GM21526 (cell line): ENCODE measurements around the gene IL18RAP.

Experiments
- ATAC-seq: cut with Tn5 transposase; IDR thresholded peaks from one replicate; pipeline ENCODE4 v1.9.1; 2021; ENCODE audit warnings: moderate library complexity; ENCODE audit not compliant: unreplicated experiment, low FRiP score

The IL18RAP gene

GRCh38 chr2:102421890-102422759, 835 bp upstream of the IL18RAP start:
- no peak for ATAC-seq

- no peak for ATAC-seq
Observed at GRCh38 chr2:102423368-102423767, 408 bp downstream of the IL18RAP start.

- ATAC-seq: peak; percentile 89
Observed at GRCh38 chr2:102424754-102425153, 1.8 kb downstream of the IL18RAP start.

- ATAC-seq: no peak
Observed at GRCh38 chr2:102425441-102426132, 2.6 kb downstream of the IL18RAP start.

DNA sequence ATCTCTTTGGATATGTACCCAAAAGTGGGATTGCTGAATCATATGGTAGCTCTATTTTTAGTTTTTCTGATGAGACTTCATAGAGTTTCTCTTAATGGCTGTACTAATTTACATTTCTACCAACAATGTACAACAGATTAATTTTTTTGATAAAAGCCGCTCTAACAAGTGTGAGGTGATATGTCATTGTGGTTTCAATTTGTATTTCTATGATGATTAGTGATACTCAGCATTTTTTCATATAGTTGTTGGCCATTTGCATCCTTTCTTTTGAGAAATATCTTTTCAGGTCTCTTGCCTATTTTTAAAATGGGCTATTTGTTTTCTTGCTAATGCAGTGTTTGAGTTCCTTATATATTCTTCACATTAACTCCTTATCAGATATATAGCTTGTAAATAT, 4.3 kb downstream of the IL18RAP start:
- ATAC-seq: no peak

DNA sequence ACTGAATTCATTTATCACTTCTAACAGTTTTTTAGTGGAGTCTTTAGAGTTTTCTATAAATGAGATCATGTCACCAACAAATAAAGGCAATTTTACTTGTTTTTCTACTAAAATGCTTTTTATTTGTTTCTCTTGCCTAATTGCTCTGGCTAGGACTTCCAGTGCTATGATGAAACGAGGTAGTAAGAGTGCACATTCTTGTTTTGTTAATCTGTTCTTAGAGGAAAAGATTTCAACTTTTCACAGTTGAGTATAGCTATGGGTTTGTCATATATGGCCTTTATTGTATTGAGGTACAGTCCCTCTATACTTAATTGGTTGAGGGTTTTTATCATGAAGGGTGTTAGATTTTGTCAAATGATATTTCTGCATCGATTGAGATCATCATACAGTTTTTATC, 5.6 kb downstream of the IL18RAP start:
- no peak for ATAC-seq

- ATAC-seq: no peak
Observed at GRCh38 chr2:102432386-102432785, 9.4 kb downstream of the IL18RAP start.

DNA sequence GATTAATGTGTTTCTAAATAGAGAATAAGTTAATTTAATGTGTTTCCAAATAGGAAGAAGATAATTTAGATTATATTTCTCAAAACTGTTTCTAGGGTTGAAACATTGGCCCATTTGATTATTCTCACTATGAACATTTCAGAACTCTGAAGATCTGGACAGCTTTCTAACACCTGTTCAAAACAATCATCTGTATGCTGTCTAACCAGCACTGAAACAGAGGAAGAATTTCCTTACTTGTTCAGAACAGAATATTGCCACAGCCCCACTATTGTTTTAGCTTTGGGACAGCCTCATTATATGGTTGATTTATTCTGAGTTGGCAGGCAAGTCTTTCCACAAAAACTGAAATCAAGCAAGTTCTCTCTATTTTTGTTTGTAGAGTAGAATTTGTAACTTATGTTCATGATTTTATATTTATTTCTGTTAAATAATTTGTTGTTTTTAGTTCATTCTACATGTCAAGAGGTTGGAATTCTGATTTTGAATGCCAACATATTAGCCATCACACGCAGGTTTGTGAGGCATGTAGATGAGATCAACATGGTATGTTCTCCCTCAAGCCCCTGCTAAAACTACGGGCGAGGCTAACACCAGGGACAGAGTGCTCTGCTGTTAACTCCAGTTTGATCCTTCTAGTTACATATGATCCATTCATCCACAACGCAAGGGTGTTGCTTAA, 11.2 kb downstream of the IL18RAP start:
- ATAC-seq: no peak

GRCh38 chr2:102434655-102435381, 11.9 kb downstream of the IL18RAP start:
- ATAC-seq: no peak

GRCh38 chr2:102435741-102436140, 12.8 kb downstream of the IL18RAP start:
- ATAC-seq: no peak

DNA sequence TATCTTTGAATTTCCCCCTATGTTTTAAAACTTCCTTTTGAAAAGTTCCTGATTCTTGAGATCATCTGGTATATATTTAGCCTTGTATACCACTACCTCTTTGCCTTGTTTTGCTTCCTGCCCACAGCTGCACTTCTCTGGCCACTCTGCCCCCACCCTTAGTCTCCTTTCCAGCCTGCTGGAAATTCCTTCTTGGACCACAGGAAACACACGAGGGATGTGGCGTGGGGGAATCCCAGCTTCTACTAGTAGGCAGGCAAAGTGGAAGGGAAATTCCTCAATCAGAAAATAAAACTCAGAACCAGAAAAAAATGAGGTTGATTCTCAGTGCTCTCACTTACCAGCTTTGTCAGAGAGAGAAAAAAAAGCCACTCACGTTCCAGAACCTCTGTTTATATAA, 13.4 kb downstream of the IL18RAP start:
- no peak for ATAC-seq

DNA sequence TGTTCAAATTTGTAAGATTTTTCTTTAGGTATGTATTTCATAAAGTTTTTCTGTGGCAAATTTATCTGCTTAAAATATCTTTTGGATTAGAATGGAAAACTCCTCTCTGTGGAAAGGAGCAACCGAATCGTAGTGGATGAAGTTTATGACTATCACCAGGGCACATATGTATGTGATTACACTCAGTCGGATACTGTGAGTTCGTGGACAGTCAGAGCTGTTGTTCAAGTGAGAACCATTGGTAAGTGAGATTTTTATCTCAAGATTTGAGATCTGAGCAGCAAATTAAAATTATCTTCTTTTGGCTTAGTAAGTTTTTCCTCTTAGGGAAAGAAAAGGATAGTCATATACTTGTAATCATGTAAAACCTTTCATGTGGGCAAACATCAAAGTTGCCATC, 14.2 kb downstream of the IL18RAP start:
- ATAC-seq: no peak

DNA sequence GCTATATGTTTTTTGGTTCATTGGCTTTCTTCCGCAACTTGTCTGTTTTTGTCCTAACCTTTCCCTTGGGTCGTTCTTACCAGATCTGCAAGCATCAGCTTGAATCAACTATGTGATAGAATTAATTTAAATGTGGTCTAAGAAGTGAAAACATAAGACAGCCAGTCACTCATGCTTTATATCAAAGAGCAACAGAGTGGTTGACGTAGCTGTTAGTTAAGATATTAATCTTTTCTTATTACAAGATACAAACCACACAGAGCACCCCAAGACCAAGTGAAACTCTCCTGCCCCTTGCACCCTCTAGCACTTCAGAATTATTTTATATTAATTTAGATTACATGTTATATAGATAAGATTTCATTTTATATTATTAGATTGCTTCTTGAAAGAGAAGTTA, 15.2 kb downstream of the IL18RAP start:
- no peak for ATAC-seq

- no peak for ATAC-seq
Observed at GRCh38 chr2:102438578-102438977, 15.6 kb downstream of the IL18RAP start.

- ATAC-seq: no peak
Observed at GRCh38 chr2:102439065-102439695, 16.2 kb downstream of the IL18RAP start.

GRCh38 chr2:102442967-102443828, 20.2 kb downstream of the IL18RAP start:
- peak; percentile 70 for ATAC-seq

DNA sequence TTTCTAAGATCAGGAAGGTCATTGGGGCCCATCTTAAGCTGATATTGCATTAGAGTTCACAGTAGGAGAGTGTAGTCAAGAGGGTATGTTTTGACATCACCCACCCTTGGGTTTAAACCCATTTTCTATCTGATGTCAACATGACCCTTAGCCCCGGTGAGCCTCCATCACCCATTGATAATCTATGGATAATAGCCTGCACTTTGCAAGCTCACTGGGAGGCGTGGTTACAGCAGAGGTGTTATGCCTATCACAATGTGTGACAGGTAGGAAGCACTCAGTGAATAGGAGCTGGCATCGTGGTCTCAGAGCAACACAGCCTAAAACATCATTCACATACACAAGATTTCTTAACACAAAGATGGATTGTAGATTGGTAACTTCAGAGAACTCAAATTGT, 21.3 kb downstream of the IL18RAP start:
- ATAC-seq: no peak

- ATAC-seq: no peak
Observed at GRCh38 chr2:102446936-102447335, 24.0 kb downstream of the IL18RAP start.

DNA sequence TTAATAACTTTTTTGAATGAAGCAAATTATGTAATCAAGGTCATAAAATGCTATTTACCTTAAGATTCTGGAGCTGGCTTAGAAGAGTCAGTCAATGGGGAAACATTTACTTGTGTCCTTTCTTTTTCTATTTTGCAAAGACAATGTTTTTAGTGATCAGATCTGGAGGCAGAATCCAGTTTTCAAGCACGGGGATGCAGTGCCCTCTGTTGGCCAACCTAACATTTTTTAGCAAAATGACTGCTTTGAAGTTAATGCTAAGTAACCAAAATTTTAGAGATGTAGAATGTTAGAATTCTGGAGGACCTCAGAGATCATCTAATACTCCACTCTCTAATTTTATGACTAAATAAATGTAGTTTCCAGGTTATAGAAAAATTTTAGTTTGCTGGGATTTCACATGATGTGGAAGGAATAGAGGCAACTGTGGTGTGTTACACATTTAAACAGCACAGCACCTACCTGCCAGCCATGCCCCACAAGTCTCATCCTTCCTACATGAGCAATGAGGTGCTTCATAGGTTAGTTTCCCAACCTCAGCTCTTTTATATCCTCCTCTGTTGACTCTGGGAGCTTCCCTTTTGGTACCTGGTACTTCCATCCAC, 26.5 kb downstream of the IL18RAP start:
- no peak for ATAC-seq
